C4-2B (cell line): ENCODE measurements around the gene MN1.

Experiments
- H3K27ac ChIP-seq: fragments of 450-650 bp; 2 replicates; pipeline ENCODE4 v1.5.1; 2017
- ZFX ChIP-seq: fragments of 450-650 bp; IDR thresholded peaks from 2 replicates; pipeline ENCODE4 v1.6.1; 2017
- TF ChIP-seq, protein P1 (sequence below): fragments of 450-650 bp; conservative IDR thresholded peaks from 2 replicates; pipeline ENCODE4 v1.5.1; 2017; ENCODE audit warnings: mild to moderate bottlenecking

The MN1 gene

DNA sequence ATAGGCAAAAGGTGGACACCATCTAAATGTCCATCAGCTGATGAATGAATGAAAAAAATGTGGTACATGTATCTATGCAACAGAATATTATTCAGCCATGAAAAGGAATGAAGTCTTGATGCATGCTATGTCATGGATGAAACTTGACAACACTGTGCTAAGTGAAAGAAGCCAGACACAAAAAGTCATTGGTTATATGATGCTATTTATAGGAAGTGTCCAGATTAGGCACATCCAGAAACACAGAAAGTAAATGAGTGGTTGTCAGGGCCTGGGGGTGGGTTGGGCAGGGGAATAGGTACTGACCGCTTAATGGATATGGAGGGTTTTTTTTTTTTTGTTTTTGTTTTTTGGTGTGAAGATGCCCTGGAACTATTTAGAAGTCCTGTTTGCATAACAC is 21.7 kb upstream of the MN1 start:
- no peak for TF ChIP-seq ZFX
- TF ChIP-seq, protein P1, sequence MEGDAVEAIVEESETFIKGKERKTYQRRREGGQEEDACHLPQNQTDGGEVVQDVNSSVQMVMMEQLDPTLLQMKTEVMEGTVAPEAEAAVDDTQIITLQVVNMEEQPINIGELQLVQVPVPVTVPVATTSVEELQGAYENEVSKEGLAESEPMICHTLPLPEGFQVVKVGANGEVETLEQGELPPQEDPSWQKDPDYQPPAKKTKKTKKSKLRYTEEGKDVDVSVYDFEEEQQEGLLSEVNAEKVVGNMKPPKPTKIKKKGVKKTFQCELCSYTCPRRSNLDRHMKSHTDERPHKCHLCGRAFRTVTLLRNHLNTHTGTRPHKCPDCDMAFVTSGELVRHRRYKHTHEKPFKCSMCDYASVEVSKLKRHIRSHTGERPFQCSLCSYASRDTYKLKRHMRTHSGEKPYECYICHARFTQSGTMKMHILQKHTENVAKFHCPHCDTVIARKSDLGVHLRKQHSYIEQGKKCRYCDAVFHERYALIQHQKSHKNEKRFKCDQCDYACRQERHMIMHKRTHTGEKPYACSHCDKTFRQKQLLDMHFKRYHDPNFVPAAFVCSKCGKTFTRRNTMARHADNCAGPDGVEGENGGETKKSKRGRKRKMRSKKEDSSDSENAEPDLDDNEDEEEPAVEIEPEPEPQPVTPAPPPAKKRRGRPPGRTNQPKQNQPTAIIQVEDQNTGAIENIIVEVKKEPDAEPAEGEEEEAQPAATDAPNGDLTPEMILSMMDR: no peak
- H3K27ac ChIP-seq: no peak overlapping the region

DNA sequence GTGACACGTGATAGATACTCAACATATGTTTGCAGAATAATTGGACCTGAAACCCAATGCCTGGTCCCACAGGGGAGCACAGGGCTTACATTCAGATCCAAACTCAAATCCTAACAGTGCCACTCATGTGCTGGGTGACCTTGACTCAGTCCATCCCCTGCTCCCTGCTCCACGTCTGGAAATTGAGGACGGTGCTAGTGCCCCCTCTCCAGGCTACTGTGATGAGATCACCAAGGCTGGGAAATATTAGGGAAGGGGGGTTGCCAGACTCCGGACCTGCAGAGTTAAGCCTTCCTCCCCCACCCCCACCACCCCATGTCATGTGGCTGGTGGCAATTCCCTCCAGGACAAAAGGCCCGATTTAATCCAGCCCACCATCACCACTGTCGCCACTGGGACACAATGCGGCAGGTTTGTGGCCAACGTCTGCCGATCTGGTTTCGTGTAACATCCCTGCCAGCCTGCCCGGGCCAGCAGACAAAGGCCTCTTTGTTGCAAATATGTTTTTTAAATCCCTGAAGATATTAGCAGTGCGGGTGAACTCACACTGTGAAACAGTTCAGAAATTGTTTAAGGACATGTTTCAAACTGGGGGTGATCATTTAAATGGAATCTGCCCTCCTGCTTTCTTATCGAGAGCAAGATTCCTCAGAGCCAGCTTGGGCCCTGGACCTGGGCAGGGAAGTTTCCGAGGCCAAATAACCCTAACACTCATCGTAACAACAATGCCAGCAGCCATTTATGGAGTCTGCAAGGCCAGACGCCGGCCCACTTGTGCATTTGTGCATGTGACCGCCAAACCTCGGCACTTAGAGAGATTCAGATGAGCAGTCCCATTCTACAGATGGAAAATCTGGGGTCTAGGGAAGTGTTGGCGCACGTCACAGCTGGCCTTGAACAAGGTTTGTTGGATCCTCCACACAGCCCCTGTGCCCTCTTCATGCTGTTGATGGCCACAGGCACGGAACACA is 19.6 kb upstream of the MN1 start:
- TF ChIP-seq ZFX: no peak
- TF ChIP-seq, protein P1: no peak
- H3K27ac ChIP-seq: no peak overlapping the region

DNA sequence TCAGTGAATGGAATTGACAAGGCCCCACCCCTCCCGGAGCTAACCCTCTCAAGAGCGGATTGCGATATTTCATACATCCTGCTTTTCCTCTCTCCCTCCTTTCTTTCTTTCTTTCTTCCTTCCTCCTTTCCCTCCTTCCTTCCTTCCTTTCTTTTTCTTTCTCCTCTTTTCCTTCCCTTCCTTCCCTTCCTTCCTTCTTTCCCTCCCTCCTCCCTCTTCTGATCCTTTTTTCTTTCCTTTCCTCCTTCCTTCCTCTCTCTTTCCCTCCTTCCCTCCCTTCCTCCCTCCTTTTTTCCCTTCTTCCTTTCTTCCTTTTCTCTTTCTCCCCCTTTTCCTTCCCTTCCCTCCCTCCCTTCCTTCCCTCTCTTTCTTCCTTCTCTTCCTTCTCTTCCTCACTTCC is 15.0 kb upstream of the MN1 start:
- TF ChIP-seq, protein P1: no peak
- TF ChIP-seq ZFX: no peak

DNA sequence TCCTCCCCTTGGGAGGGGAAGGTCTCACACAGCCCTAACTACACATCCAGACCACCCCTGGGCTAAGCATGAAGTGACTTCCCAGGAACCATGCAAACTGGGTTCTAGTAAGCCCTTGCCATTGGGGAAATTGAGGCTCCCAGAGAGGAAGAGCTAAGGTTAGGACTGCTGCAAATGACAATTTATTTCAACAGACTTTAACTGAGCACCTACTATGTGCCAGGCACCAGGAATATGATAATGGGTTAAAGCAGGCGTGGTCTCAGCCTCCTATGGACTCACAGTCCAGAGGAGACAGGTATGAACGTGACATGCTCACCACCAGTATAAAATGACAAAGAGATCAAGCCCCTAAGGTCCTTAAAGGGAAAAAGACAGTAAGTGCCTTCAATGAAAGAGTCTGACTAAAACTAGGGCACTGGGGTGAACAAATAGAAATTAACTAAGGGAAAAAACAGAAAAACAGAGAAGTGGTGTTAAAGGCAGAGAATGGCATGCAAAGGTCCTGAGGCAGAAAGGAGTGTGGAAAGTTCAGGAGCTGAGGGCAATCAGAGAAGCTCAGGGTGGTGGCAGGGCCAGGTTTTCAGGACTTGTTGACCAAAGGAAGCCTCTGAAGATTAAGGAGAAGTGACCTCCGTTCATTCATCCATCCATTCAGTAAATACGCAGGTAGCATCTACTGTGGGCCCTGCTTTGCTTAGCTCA is 14.4 kb upstream of the MN1 start:
- H3K27ac ChIP-seq: no peak overlapping the region
- TF ChIP-seq, protein P1: no peak
- no peak for TF ChIP-seq ZFX

More for the DNA sequence above, 15.0 kb upstream of the MN1 start:
- H3K27ac ChIP-seq: no peak overlapping the region

DNA sequence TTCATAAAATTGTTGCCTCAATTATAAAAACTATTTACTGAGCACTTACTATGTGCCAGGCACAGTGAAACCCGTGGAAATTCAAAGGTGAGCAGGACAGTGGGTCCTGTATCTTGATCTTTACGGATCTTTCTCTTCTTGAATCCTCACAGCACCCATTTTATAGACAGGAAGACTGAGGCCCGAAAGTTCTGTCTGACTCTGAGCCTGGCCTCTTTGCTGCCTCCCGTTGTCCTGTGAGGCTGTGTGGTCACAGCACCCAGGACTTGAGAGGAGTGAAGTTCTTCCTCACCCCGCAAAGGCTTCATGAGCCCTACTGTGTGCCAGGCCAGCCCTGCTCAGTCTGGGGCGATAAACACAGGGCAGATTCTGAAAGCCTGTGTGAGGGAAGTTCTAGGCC is 13.4 kb upstream of the MN1 start:
- H3K27ac ChIP-seq: no peak overlapping the region

DNA sequence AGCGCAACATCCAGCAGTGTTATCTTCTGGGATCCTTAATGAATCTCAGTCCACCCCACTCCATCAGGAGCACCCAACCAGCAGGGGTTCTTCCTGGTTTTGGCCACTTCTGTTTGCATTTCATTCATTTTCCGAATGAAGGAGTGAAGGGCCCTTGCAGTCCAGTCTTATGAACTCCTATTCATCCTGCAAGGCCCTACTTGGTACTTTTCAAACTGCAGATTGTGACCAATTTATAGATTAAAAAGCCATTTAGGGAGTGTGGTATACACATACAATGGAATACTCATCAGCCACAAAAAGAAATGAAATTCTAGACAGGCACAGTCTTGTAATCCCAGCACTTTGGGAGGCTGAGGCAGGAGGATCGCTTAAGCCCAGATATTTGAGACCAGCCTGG is 10.2 kb upstream of the MN1 start:
- no peak for TF ChIP-seq ZFX
- TF ChIP-seq, protein P1: no peak
- no peak overlapping the region for H3K27ac ChIP-seq

More for the DNA sequence above, 13.4 kb upstream of the MN1 start:
- TF ChIP-seq, protein P1: no peak
- TF ChIP-seq ZFX: no peak

DNA sequence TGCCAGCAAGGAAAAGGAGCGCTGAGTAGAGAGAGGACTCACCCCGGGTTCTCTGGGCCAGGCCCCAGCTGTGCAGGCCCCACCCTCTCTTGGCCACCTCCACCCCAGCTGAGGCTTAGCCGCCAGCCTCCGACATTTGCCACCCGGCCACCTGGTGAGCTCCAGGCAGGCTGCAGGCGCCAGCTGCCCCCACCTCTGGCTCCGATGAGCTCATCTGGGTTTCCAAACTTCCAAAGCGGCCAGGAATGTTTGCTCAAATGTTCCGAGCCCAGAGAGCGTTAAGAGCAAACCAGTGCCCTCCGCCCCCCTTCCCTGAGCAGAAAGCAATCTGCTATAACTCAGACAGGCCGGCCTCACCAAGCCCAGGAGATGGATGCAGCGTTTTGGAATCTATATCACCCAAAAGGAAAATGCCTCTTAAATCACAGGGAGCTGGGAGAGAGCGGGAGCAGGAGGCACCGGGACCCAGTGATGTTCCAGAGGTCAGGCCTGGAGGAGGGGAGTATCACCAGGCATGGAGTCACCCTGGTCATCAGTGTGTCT is 9.1 kb upstream of the MN1 start:
- TF ChIP-seq, protein P1: no peak
- TF ChIP-seq ZFX: no peak
- H3K27ac ChIP-seq: no peak overlapping the region
